ENCODE measurements around the gene RASA3. TPM values are rescaled to one million over a fixed set of nuclear protein-coding genes. Genes with fewer than 3 reads are reported as not detected.

The RASA3 gene
- total and polyA plus RNA-seq, 2 of the 8 experiments (the other 6 are each of a cell fraction or from before 2014, with no cell fraction given): 7.5 to 21.9 TPM

DNA sequence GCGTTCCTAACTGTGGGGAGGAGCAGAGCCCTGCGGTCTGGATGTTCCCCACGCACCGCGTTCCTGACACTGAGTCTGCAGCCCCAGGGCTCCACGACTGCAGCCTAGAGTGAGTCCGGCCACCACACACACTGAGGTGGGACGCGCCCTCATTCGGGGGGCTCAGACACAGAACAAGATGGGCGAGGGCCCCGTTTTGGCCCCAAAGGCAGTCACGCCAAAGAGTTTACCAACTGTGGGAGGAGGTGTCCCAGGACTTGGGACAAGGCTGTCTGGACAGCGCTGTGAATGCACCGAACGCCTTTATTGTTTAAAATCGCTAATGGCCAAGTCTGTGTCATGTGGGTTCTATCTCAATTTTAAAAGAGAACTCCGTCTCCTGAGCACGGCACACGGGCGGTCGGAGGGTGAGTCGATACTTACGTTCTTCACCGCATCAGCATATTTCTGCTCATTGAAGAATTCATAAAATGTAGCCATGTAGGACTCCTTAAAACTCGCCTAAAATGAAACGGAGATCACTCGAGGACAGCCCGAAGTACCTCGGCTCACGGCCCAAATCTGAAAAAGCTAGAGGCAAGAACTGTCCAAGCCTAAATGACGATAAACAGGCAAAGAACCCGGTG lies 123.3 kb downstream of the RASA3 start:
- H3K18ac ChIP-seq (ENCODE audit: extremely low read depth, low read length): no peak overlapping the region
- POLR2A ChIA-PET (ENCODE audit: partially characterized antibody): no interaction called here
- no peaks in the 10 kb centered on the region for H3K27me3 ChIP-seq (replicated peaks in 1 of 4; ENCODE audit: control insufficient read depth in 3 of 4, extremely low read depth in 1 of 4, insufficient read depth in 3 of 4, low read length in 3 of 4)
- H2AK5ac ChIP-seq (ENCODE audit: low read depth, low read length): no peak overlapping the region
- no peak overlapping the region for H2AFZ ChIP-seq (ENCODE audit: low read length)
- H2BK120ac ChIP-seq (replicated peaks; ENCODE audit: low read depth, low read length): no peak overlapping the region
- CTCF ChIA-PET (ENCODE audit: partially characterized antibody): interaction anchor here (0.6 kb wide), 1 partner anchor 146 kb away, joined by 3 read pairs; no protein-coding TSS in a partner anchor
- no peaks in the 10 kb centered on the region for H3K9me3 ChIP-seq (ENCODE audit: insufficient read depth in 2 of 2, low read depth in 1 of 2, low read length in 1 of 2)
- 89% methylated on average over 33 of the region's 33 CpGs; no CpG with 5 or more reads in 1 of the 2 experiments for WGBS, 2 experiments (ENCODE audit: extremely low coverage in 1 of 2, insufficient coverage in 1 of 2, insufficient read length in 1 of 2, insufficient replicate concordance in 2 of 2, low coverage in 1 of 2, low lambda C conversion rate in 2 of 2, missing lambda C conversion rate in 1 of 2)
- no peak overlapping the region for H3K4me3 ChIP-seq (ENCODE audit: extremely low read depth in 1 of 4, insufficient read depth in 2 of 4, low read depth in 3 of 4, low read length in 4 of 4)
- no peak overlapping the region for H3K4ac ChIP-seq (replicated peaks; ENCODE audit: insufficient read length, low read depth, low read length)
- DNase-seq (ENCODE audit: low read depth in 1 of 2, low spot score in 2 of 2) (no peak), FAIRE-seq (no peak)
- no peak overlapping the region for H3K14ac ChIP-seq (ENCODE audit: insufficient read length)
- no peak overlapping the region for H3K23ac ChIP-seq (ENCODE audit: insufficient read length)
- H3K56ac ChIP-seq (replicated peaks; ENCODE audit: insufficient read length, low read depth, low read length): no peak overlapping the region
- H2BK12ac ChIP-seq (ENCODE audit: low read depth, low read length): no peak overlapping the region
- no peak overlapping the region for H2BK15ac ChIP-seq (ENCODE audit: low read length)
- peaks cover 5% of the 10 kb centered on the region; the same call in 1 of the 2 replicates for H3K23me2 ChIP-seq (ENCODE audit: low read depth, low read length)
- no peaks in the 10 kb centered on the region for H3K36me3 ChIP-seq (ENCODE audit: control insufficient read depth in 2 of 4, insufficient read depth in 4 of 4, low read length in 3 of 4)
- H3K79me2 ChIP-seq (ENCODE audit: control insufficient read depth in 1 of 2, insufficient read depth in 2 of 2, low read length in 2 of 2): no peaks in the 10 kb centered on the region
- no peaks in the 10 kb centered on the region for H3K4me1 ChIP-seq (replicated peaks in 1 of 4; ENCODE audit: control insufficient read depth in 3 of 4, insufficient read depth in 4 of 4, low read length in 3 of 4)
- H3K4me2 ChIP-seq (ENCODE audit: insufficient read depth in 1 of 2, low read depth in 2 of 2, low read length in 2 of 2): no peak overlapping the region
- no peak overlapping the region for H4K8ac ChIP-seq (ENCODE audit: extremely low read depth, insufficient read depth, low read length)
- no peak overlapping the region for H3K27ac ChIP-seq (ENCODE audit: low read depth, low read length)
- H4K20me1 ChIP-seq (replicated peaks in 1 of 2; ENCODE audit: control insufficient read depth in 1 of 2, insufficient read depth in 2 of 2, low read length in 2 of 2): peaks cover 0 to 4% of the 10 kb centered on the region in 2 experiments
- no peak overlapping the region for H4K5ac ChIP-seq (ENCODE audit: insufficient read length, low read depth, low read length)
- no peak overlapping the region for H4K91ac ChIP-seq (replicated peaks; ENCODE audit: insufficient read length, low read length)
- H2BK20ac ChIP-seq (ENCODE audit: low read length): no peak overlapping the region
- no peak overlapping the region for H2BK5ac ChIP-seq (ENCODE audit: low read depth, low read length)
- no peaks in the 10 kb centered on the region for H3K79me1 ChIP-seq (ENCODE audit: low read depth, low read length)
- H3K9ac ChIP-seq (replicated peaks in 1 of 4; ENCODE audit: extremely low read depth in 1 of 4, low read depth in 3 of 4, low read length in 3 of 4): no peak overlapping the region
- TF ChIP-seq FOSL1 (IDR thresholded peaks at IDR 0.05; ENCODE audit: insufficient read depth, low read depth, low read length) (no peak), SIN3A (conservative IDR thresholded peaks at IDR 0.05 in 1 of 2, IDR thresholded peaks at IDR 0.05 in 1 of 2; ENCODE audit: low read depth in 1 of 2, low read length in 2 of 2) (no peak), POU5F1 (IDR thresholded peaks at IDR 0.05; ENCODE audit: low read depth, low read length) (no peak), KDM1A (IDR thresholded peaks at IDR 0.05; ENCODE audit: borderline replicate concordance, low read length) (no peak), JUND (IDR thresholded peaks at IDR 0.05; ENCODE audit: low read length) (no peak), CHD1 (IDR thresholded peaks at IDR 0.05; ENCODE audit: low read depth, low read length) (no peak), EZH2 (IDR thresholded peaks at IDR 0.05; ENCODE audit: low read depth, low read length, severe bottlenecking) (no peak), SIX5 (IDR thresholded peaks at IDR 0.05; ENCODE audit: low read depth, low read length) (no peak), HDAC2 (IDR thresholded peaks at IDR 0.05; ENCODE audit: borderline replicate concordance in 1 of 2, low read depth in 2 of 2, low read length in 2 of 2) (no peak), BCL11A (IDR thresholded peaks at IDR 0.05; ENCODE audit: low read depth in 2 of 2, low read length in 2 of 2) (no peak)
- TF ChIP-seq, protein P1, sequence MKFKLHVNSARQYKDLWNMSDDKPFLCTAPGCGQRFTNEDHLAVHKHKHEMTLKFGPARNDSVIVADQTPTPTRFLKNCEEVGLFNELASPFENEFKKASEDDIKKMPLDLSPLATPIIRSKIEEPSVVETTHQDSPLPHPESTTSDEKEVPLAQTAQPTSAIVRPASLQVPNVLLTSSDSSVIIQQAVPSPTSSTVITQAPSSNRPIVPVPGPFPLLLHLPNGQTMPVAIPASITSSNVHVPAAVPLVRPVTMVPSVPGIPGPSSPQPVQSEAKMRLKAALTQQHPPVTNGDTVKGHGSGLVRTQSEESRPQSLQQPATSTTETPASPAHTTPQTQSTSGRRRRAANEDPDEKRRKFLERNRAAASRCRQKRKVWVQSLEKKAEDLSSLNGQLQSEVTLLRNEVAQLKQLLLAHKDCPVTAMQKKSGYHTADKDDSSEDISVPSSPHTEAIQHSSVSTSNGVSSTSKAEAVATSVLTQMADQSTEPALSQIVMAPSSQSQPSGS (IDR thresholded peaks at IDR 0.05; ENCODE audit: low read length): no peak
